Ectodermal cell (in vitro differentiated cells): ENCODE data around the gene EPN2.

Experiments used
- H3K27ac ChIP-seq: 2 replicates; pipeline ENCODE4 v1.7.0; 2013; ENCODE audit warnings: mild to moderate bottlenecking, low read depth, low read length; ENCODE audit not compliant: insufficient read depth, poor library complexity, severe bottlenecking
- H3K27me3 ChIP-seq: 2 replicates; pipeline ENCODE4 v1.7.0; 2013; ENCODE audit warnings: mild to moderate bottlenecking, low read length; ENCODE audit not compliant: insufficient read depth, control insufficient read depth, poor library complexity, severe bottlenecking
- H3K36me3 ChIP-seq: one replicate; pipeline ENCODE4 v1.7.0; 2013; ENCODE audit warnings: low read length; ENCODE audit not compliant: control insufficient read depth, insufficient read depth
- H3K4me1 ChIP-seq: one replicate; pipeline ENCODE4 v1.7.0; 2013; ENCODE audit warnings: low read length; ENCODE audit not compliant: control insufficient read depth, insufficient read depth
- H3K4me3 ChIP-seq: 2 replicates; pipeline ENCODE4 v1.7.0; 2013; ENCODE audit warnings: low read depth, low read length, control low read depth; ENCODE audit not compliant: insufficient read depth
- H3K9me3 ChIP-seq: 2 replicates; pipeline ENCODE4 v1.7.0; 2013; ENCODE audit warnings: mild to moderate bottlenecking, low read length, moderate library complexity; ENCODE audit not compliant: control insufficient read depth
- WGBS, 2 experiments: methylation state at CpG; one replicate each; pipeline ENCODE4 v1.1.7; 2013; ENCODE audit warnings: missing lambda C conversion rate in 2 of 2; 5-methylcytosine and 5-hydroxymethylcytosine counted together

EPN2 gene

GRCh38 chr17:19336938-19337711 lies 100.0 kb downstream of the EPN2 start:
- 72 to 76% methylated on average over 21 of the region's 21 CpGs for WGBS, 2 experiments
- no peaks in the 10 kb centered on the region for H3K36me3 ChIP-seq
- H3K4me3 ChIP-seq, result no peak overlapping the region
- no peak overlapping the region for H3K27ac ChIP-seq
- H3K27me3 ChIP-seq, result no peaks in the 10 kb centered on the region
- H3K9me3 ChIP-seq, result no peaks in the 10 kb centered on the region
- peaks cover 7% of the 10 kb centered on the region for H3K4me1 ChIP-seq

DNA sequence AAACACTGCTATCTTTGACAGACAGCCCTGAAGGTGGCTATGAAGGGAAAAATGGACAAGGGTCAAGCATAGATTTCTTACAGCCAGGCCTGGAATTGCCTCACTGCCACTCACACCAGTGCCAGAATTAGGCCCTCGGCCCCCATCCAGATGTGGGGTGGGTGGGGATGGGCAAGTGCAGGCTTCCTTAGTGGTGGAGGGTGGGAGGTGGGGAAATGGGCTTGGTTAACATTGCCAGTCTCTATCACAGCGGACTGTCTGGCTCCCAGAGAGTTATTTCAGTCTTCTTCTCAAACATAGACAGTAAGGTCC lies 100.5 kb downstream of the EPN2 start:
- H3K4me3 ChIP-seq, result no peak overlapping the region
- no peak overlapping the region for H3K27ac ChIP-seq
- peaks cover 13% of the 10 kb centered on the region for H3K4me1 ChIP-seq
- WGBS, 2 experiments, result 87 to 93% methylated on average over 2 of the region's 2 CpGs
- no peaks in the 10 kb centered on the region for H3K9me3 ChIP-seq
- H3K27me3 ChIP-seq, result no peaks in the 10 kb centered on the region
- no peaks in the 10 kb centered on the region for H3K36me3 ChIP-seq

DNA sequence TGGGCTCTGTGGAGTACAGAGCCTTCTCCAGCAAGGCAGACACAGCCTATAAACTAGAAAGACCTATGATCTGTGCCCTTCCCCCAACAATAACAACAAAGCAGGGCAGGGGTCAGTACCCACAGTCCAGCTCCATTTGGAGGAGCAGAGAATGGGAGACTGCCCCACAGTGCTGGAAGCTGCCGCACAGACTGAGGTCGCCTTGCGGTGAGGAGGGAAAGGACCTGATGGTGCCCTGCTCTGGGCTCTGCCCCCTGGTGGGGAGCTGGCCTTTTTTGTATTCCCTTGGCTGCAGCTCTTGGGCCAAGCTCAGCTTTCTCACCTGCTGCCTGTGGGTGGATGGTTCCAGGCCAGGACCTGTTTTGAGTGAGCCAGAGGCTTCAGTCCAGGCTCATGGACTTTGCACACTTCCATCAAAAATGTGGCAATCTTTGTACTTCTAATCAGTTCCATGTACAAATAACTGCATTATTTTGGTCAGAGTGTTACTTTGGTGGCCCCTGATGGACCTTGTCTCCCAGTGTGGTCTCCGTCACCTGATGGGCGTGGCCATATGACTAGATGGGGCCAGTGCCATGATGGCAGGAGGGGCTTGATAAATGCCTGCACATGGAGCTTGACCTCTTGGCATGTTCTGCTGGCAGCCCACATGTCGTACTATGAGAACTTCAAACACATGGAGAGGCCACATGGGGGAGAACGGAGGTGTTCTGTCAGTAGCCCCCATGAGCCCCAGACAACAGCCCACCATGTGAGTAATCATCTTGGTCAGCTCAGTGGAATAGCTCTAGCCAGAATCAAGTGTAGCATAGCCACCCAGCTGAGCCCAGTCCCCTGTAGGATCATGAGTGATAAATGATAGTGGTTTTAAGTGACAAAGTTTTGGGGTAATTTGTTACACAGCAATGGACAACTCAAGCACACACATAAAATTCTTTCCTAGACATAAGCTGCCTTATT lies 101.1 kb downstream of the EPN2 start:
- Histone ChIP-seq H3K9me3 (no peaks in the 10 kb centered on the region), H3K27ac (no peak overlapping the region), H3K4me1 (peaks cover 15% of the 10 kb centered on the region), H3K36me3 (no peaks in the 10 kb centered on the region), H3K27me3 (no peaks in the 10 kb centered on the region), H3K4me3 (no peak overlapping the region)
- WGBS, 2 experiments, result 79 to 85% methylated on average over 7 of the region's 7 CpGs

GRCh38 chr17:19339341-19339815 lies 102.2 kb downstream of the EPN2 start:
- Histone ChIP-seq H3K36me3 (no peaks in the 10 kb centered on the region), H3K27ac (no peak overlapping the region), H3K4me1 (peaks cover 15% of the 10 kb centered on the region), H3K4me3 (no peak overlapping the region), H3K9me3 (no peaks in the 10 kb centered on the region), H3K27me3 (no peaks in the 10 kb centered on the region)
- 59 to 63% methylated on average over 2 of the region's 2 CpGs for WGBS, 2 experiments

GRCh38 chr17:19341211-19341631 lies 104.1 kb downstream of the EPN2 start:
- peaks cover 15% of the 10 kb centered on the region for H3K4me1 ChIP-seq
- H3K9me3 ChIP-seq, result no peaks in the 10 kb centered on the region
- WGBS, 2 experiments, result 81 to 82% methylated on average over 7 of the region's 7 CpGs
- no peak overlapping the region for H3K4me3 ChIP-seq
- no peaks in the 10 kb centered on the region for H3K36me3 ChIP-seq
- H3K27ac ChIP-seq, result no peak overlapping the region
- no peaks in the 10 kb centered on the region for H3K27me3 ChIP-seq

DNA sequence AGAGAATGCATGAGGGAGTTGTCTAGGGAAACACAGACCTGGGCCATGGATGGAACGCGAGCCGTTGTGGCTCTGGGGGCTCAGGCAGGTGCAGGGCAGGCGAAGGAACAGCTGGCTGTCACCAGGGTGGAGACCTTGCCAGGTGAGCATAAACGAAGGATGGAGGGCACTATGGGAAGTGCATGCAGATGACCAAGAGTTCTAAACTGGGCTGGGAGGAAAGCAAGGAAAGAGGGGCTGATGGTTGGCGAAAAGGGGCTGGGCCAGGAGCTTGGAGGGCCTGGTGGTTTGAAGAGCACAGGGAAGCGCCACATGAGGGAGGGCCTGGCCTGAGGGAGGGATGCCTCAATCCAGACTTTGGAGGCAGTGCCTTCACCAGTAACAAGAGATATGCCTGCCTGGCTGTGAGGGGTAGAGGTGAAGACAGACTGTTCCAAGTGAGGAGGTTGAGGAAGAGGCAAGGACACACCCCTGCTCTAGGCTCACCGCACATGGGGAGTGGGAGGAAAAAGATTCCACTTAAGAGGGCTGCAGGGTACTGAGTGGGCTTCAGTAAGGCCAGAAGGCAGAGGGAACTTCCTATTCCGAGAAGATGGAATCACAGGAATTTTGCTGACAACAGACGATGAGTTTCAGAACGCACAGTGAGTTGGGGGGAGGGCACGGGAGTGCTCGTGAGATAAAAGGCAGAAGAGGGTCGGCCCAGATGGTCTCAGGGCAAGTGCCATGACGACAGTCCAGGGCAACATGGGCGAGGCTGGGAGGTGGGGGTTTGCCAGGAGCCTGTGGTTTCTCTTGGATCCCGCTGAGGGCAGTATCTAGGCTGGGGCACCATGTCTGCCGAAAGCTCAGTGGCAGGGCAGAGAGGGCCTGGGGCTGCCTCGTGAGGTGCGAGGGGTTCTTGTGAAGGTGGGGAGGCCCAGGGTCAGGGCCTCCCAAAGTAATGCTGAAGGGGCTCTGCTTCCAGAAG lies 104.8 kb downstream of the EPN2 start:
- H3K27me3 ChIP-seq, result no peaks in the 10 kb centered on the region
- H3K9me3 ChIP-seq, result no peaks in the 10 kb centered on the region
- no peaks in the 10 kb centered on the region for H3K36me3 ChIP-seq
- WGBS, 2 experiments, result 86 to 87% methylated on average over 20 of the region's 20 CpGs
- H3K4me3 ChIP-seq, result no peak overlapping the region
- no peak overlapping the region for H3K27ac ChIP-seq
- H3K4me1 ChIP-seq, result peaks cover 15% of the 10 kb centered on the region

- Histone ChIP-seq H3K27ac (no peak overlapping the region), H3K36me3 (no peaks in the 10 kb centered on the region), H3K9me3 (no peaks in the 10 kb centered on the region), H3K4me3 (no peak overlapping the region), H3K27me3 (no peaks in the 10 kb centered on the region), H3K4me1 (peaks cover 15% of the 10 kb centered on the region)
- WGBS, 2 experiments, result 91 to 93% methylated on average over 7 of the region's 7 CpGs
Measured at GRCh38 chr17:19342611-19343255, 105.6 kb downstream of the EPN2 start.

- Histone ChIP-seq H3K36me3 (no peaks in the 10 kb centered on the region), H3K4me1 (peaks cover 15% of the 10 kb centered on the region), H3K9me3 (no peaks in the 10 kb centered on the region), H3K27ac (no peak overlapping the region), H3K27me3 (no peaks in the 10 kb centered on the region), H3K4me3 (no peak overlapping the region)
- WGBS, 2 experiments, result 94 to 97% methylated on average over 7 of the region's 7 CpGs
Measured at GRCh38 chr17:19343256-19343630, 106.1 kb downstream of the EPN2 start.

DNA sequence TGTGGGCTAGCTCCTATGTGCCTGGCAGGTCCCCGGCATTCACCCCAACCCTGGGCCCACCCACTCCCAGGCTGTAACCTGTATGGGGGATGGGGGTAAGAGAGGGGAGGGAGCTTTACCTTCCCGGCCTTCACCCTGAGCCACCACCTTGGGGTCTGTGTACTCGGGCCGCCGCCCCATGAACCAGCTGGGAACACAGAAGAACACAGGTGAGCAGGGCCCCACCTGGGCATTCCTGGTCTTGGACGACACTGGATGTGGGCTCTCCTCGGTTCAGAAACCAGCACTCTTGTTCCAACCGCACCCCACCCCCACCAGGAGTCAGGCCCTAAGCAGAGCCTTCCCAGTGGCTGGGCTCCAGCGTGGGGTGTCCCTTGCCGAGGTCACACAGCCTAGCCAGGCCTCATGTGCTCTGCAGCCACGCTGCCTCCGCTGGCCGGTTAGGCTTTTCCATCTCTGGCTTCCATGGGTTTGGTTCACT lies 106.5 kb downstream of the EPN2 start:
- H3K27me3 ChIP-seq, result no peaks in the 10 kb centered on the region
- 90 to 91% methylated on average over 12 to 13 of the region's 13 CpGs for WGBS, 2 experiments
- no peaks in the 10 kb centered on the region for H3K36me3 ChIP-seq
- no peaks in the 10 kb centered on the region for H3K9me3 ChIP-seq
- H3K4me3 ChIP-seq, result no peak overlapping the region
- peaks cover 15% of the 10 kb centered on the region for H3K4me1 ChIP-seq
- H3K27ac ChIP-seq, result no peak overlapping the region
